ENCODE measurements around the gene APBA2.

The APBA2 gene

GRCh38 chr15:28994831-28995596, 109.2 kb downstream of the APBA2 start:
- no peaks in the 10 kb centered on the region for H3K27me3 ChIP-seq
- no peak overlapping the region for H3K4me3 ChIP-seq (ENCODE audit: low read depth, low read length)
- no peaks in the 10 kb centered on the region for H3K36me3 ChIP-seq
- TF ChIP-seq CTCF (IDR thresholded peaks at IDR 0.05; ENCODE audit: low read depth, low read length): no peak
- no peaks in the 10 kb centered on the region for H3K9me3 ChIP-seq
- no peak for DNase-seq
- peaks cover 4% of the 10 kb centered on the region for H3K4me1 ChIP-seq

GRCh38 chr15:28995705-28996104, 109.9 kb downstream of the APBA2 start:
- H3K27me3 ChIP-seq: no peaks in the 10 kb centered on the region
- no peak overlapping the region for H3K4me3 ChIP-seq (ENCODE audit: low read depth, low read length)
- DNase-seq: no peak
- H3K36me3 ChIP-seq: no peaks in the 10 kb centered on the region
- TF ChIP-seq CTCF (IDR thresholded peaks at IDR 0.05; ENCODE audit: low read depth, low read length): no peak
- H3K9me3 ChIP-seq: no peaks in the 10 kb centered on the region
- peaks cover 2% of the 10 kb centered on the region for H3K4me1 ChIP-seq

GRCh38 chr15:28996289-28996688, 110.5 kb downstream of the APBA2 start:
- no peak for DNase-seq
- Histone ChIP-seq H3K4me1 (no peaks in the 10 kb centered on the region), H3K36me3 (no peaks in the 10 kb centered on the region), H3K4me3 (ENCODE audit: low read depth, low read length) (no peak overlapping the region), H3K9me3 (no peaks in the 10 kb centered on the region), H3K27me3 (no peaks in the 10 kb centered on the region)
- no peak for TF ChIP-seq CTCF (IDR thresholded peaks at IDR 0.05; ENCODE audit: low read depth, low read length)

GRCh38 chr15:28996953-28997352, 111.2 kb downstream of the APBA2 start:
- no peaks in the 10 kb centered on the region for H3K4me1 ChIP-seq
- no peak for TF ChIP-seq CTCF (IDR thresholded peaks at IDR 0.05; ENCODE audit: low read depth, low read length)

GRCh38 chr15:28997791-28998190, 112.0 kb downstream of the APBA2 start:
- no peak for DNase-seq
- H3K27me3 ChIP-seq: no peaks in the 10 kb centered on the region
- no peak for TF ChIP-seq CTCF (IDR thresholded peaks at IDR 0.05; ENCODE audit: low read depth, low read length)
- no peaks in the 10 kb centered on the region for H3K36me3 ChIP-seq
- H3K4me1 ChIP-seq: no peaks in the 10 kb centered on the region
- no peaks in the 10 kb centered on the region for H3K9me3 ChIP-seq
- no peak overlapping the region for H3K4me3 ChIP-seq (ENCODE audit: low read depth, low read length)

More at GRCh38 chr15:28996953-28997352, 111.2 kb downstream of the APBA2 start:
- no peaks in the 10 kb centered on the region for H3K36me3 ChIP-seq
- no peaks in the 10 kb centered on the region for H3K27me3 ChIP-seq
- H3K4me3 ChIP-seq (ENCODE audit: low read depth, low read length): no peak overlapping the region
- H3K9me3 ChIP-seq: no peaks in the 10 kb centered on the region
- no peak for DNase-seq

GRCh38 chr15:28998511-28998910, 112.7 kb downstream of the APBA2 start:
- no peaks in the 10 kb centered on the region for H3K4me1 ChIP-seq
- DNase-seq: no peak
- H3K4me3 ChIP-seq (ENCODE audit: low read depth, low read length): no peak overlapping the region
- H3K9me3 ChIP-seq: no peaks in the 10 kb centered on the region
- H3K36me3 ChIP-seq: no peaks in the 10 kb centered on the region
- no peaks in the 10 kb centered on the region for H3K27me3 ChIP-seq
- no peak for TF ChIP-seq CTCF (IDR thresholded peaks at IDR 0.05; ENCODE audit: low read depth, low read length)

Data from BE2C (cell line).